ENCODE results near the gene SOWAHC.

DNA sequence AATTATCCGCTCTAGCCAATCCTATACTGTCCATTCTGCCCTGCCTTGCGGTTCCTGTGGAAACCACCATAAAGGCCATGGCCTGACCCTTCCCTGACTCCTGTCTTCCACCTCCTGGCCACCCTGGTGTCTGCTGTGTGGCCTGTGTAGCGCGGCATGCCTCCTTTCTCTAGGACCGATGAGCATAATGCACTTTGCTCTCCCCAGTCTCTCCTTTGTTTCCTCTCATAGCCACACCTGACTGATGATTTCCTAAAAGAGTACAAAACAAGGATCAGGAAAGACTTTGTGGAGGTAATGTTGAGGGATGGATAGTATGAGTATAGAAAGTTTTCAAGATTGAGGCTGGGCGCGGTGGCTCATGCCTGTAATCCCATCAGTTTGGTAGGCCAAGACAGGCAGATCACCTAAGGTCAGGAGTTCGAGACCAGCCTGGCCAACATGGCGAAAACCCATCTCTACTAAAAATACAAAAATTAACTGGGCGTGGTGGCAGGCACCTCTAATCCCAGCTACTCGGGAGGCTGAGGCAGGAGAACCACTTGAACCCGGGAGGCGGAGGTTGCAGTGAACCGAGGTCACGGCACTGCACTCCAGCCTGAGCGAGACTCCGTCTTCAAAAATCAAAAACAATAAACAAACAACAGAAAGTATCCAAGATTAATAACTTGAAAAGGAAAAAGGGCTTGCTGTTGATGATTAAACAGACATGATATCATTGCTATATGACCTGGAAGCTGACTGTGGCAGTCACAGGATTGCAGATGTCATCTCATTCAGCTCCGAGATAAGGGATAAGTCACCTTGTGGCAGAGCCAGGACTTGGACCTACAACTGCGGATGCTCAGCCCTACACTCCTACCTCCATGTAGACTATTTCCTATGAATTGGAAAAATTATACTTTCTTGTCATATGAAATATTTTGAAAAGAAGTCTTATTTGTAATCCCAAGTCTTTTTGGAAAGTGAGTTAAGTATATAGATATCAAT, 16.6 kb downstream of the SOWAHC start:
- TF ChIP-seq, protein P1, sequence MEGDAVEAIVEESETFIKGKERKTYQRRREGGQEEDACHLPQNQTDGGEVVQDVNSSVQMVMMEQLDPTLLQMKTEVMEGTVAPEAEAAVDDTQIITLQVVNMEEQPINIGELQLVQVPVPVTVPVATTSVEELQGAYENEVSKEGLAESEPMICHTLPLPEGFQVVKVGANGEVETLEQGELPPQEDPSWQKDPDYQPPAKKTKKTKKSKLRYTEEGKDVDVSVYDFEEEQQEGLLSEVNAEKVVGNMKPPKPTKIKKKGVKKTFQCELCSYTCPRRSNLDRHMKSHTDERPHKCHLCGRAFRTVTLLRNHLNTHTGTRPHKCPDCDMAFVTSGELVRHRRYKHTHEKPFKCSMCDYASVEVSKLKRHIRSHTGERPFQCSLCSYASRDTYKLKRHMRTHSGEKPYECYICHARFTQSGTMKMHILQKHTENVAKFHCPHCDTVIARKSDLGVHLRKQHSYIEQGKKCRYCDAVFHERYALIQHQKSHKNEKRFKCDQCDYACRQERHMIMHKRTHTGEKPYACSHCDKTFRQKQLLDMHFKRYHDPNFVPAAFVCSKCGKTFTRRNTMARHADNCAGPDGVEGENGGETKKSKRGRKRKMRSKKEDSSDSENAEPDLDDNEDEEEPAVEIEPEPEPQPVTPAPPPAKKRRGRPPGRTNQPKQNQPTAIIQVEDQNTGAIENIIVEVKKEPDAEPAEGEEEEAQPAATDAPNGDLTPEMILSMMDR (IDR thresholded peaks at IDR 0.05): no peak
- TF ChIP-seq POLR2A (IDR thresholded peaks at IDR 0.05): no peak

Data from breast epithelium (tissue), 3 donors.